ENCODE measurements around the gene CPM.
A peak's percentile ranks its signal among the peaks of the same experiment; 100 is the strongest.

The CPM gene

DNA sequence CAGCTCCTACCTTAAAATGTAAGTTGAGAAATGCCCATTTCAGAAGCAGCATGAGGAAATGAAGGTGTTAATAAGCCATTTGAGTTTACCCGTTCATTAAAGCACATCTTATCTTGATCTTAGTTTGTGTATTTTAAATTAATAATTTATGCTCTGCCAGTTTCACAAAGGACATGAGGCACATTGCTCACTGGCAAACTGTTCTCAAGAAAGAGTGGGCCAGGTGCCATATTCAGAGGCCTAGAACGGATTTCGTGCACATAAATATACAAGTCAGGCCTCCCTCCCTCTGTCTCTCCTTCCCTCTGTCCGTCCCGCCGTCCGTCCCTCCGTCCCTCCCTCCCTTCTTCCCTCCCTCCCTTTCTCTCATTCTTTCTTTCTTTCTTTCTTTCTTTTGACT is 29.5 kb downstream of the CPM start:
- no peak for DNase-seq

DNA sequence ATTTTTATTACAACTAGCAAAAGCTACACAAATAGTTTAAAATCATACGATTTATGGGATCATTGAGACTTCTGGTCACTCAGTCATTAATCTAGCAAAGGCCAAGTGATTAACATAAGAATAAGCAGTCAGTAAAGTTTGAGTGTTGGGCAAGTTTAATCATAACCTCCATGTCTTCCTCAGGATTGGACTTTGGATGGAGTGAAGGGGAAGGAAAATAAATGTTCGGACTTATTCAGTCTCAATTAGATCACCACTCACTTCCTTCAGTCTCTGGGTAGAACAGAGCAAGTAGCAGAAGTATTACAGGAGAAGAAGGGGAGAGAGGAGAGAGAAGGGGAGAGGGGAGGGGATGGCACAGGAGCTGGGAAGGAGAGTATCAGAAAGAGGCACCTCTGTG is 31.4 kb downstream of the CPM start:
- no peak for DNase-seq

DNA sequence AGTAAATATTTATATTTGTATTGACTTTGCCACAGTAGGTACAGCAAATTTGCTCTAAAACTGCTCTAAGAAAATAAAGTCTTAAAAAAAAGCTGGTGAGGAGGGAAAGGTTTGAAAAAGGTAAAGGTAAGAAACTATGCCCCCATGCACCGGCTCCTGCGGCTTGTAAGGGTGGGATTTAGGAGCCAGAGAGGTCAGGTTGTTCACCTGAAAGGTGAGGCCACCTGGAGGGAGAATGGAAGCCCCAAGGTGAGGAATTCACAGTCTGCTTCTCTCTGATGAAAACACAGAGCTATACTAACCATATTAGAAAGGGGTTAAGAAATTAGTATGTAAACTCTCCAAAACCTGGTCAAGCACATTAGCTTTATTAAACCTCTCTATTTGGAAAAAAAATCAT is 31.8 kb downstream of the CPM start:
- DNase-seq: no peak

DNA sequence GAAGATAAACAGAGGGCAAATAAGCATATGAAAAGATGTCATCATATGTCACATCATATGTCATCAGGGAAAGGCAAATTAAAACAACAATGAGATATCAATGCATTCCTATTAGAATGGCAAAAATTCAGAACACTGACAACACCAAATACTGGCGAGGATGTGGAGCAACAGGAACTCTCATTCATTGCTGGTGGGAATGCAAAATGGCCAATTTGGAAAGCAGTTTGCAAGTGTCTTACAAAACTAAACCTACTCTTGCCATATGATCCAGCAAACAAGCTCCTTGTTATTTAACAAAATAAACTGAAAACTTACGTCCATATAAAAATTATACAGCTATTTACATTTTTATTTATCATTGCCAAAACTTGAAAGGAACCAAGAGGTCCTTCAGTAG is 32.7 kb downstream of the CPM start:
- no peak for DNase-seq

DNA sequence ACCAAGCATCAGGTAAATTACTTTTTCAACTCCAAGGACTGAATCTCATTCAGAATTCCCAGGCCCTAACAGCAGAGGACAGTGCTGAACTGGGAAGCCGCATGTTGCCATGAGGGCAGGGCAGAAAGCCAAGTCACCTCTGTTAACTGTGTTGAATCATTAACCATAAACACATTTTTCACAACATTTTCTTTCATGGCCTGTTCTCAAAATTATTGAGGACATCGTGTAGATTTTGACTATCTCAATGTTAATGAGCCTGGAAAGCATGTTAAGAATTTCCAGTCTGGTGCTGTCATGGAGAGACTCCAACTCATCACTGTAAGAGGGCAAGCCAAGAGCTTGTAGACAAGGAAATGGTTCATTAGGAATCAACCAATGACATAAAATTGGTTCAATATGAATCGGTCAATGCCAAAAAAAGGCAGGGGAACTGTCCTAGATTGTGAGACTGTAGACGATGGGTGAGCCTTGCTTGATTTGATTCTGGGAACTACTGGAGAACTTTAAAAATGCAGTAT is 33.7 kb downstream of the CPM start:
- DNase-seq: no peak

DNA sequence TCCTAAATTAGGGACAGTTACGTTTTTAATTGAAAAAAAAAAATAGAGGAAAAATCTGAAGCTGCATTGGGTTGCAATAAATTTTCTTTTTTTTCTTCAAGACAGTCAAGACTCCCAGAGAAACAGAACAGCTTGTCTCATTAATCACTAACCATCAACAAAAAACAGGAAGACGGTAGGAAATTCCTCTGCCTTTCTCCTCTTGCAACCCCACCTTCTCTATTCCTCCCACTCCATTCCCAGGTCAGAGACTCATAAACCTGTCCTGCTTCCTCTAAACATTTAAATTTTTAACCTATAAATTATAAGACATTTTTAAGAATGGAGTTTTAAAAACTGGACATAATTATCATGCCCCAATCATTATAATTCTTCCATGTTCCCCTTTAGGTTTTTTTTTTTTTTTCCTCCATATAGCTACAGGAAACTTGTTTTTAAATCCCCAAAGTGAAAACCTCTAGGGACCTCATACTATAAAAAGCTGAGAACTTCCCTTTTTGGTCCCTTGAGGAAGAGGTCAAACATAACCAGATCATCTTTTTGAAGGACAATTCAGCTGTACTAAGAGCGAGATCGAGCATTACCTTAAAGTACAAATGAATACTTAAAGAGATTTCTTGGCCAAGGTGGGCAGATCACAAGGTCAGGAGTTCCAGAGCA is 36.0 kb downstream of the CPM start:
- DNase-seq: no peak

DNA sequence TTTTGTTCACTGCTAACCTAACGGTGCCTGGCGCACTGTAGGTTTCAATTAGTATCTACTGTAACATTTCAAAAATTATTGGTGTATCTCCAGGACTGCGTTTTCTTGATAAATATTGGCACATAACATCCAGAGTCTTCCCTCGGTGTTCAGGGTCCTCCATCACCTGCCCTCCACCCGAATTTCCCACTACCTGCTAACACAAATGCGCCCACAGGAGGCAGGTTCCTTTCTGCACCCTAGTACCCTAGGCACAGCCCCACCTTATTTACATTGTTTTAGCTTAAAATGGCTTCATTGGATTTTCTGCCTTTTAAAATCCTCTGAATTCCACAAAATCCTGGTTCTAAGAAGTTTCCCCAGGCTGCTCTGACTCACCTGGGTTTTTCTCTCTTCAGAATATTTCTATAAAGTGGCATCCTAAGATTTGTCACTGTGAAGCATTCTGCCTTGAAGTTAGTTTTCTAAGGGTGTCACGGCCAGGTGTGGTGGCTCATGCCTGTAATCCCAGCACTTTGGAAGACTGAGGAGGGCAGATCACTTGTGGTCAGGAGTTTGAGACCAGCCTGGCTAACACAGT is 38.6 kb downstream of the CPM start:
- no peak for DNase-seq

DNA sequence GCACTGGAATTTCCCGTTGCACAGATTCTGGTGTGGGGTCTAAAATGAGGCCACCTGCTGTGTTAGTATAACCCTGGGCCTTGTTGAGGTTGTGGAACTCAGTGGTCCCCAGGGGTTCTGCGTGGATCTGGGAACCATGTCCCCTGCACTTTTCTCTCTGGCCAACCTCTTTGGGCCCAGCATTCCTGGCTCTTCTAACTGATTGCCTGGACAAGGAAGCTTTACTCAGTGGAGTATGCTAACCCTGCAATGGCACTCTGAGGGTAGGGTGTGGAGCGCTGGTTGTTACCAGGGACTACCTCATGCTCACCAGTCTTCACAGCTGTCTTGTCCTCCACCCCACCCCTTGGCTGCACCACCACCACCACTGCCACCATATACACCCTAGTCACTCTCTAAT is 39.2 kb downstream of the CPM start:
- DNase-seq: no peak

DNA sequence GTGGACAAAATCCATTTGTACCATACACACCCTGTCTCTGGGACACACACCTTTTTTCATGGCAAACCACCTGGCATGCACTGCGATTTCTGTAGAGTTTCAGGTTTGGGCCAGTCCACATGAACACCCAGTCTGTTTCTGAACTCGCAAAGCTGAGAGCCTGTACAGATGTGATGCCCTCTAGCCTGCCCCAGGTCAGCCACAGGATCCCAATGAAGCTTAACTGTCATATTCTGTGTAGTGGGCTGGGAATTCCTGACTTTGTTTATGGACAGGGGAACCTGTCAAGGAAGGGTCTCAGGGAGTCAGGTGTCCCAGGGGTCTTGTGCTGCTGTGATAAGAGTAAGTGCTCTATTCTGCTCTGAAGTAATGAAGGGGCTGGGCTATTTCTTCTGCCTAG is 39.8 kb downstream of the CPM start:
- no peak for DNase-seq

DNA sequence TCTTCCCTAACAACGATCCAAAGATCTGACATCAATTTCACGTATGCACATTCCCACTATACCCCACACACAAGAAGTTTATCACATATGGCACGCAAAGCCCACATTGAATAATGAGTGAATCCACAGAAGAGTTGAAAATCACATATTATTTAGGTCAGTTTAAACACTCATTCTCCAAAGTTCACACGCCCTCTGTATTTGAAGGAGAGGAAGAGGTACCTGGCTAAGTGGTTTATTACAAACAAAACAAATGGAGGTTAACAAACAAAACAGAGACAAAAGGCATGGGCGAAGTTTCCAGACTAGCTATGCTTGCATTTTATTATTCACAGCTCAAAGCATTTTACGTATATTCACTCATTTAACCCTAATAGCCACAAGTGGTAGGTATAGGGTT is 41.8 kb downstream of the CPM start:
- DNase-seq: no peak

DNA sequence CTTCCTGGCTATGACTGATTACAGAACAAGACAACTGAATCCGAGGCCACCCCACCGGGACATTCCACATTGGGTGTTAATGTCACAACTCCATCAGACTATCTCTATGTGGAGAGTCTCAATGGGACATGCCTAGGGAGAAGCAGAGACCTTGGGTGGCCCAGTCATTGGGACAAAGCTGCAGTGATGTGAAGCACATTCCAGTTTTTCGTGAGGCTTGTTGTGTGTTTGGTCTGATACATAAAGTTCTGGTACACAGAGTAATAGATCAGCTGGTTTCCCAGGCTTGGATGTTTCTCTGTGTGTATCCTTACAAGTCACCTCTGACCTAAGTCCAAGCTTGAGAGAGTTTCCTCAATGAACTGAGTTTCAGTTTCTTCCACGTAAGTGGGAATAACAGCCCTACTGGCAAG is 42.3 kb downstream of the CPM start:
- no peak for DNase-seq

DNA sequence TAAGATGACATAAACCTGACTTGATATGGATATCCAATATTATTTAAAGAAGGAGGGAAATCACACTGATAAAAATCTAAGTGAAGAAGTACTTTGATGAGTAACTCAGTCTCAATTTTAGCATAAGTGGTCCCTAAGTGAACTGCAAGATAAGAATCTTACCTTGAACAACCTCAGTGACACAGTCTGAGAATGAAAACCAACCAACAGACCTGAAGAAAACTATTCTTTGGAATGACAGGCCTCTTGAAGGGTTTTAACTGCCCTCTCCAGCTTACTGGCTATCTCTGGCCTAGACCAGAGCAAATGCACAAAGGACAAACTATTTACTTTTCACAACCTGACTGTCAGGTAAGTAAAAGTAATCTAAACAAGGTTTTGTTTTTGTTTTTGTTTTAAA is 44.7 kb downstream of the CPM start:
- DNase-seq: peak; percentile 61

DNA sequence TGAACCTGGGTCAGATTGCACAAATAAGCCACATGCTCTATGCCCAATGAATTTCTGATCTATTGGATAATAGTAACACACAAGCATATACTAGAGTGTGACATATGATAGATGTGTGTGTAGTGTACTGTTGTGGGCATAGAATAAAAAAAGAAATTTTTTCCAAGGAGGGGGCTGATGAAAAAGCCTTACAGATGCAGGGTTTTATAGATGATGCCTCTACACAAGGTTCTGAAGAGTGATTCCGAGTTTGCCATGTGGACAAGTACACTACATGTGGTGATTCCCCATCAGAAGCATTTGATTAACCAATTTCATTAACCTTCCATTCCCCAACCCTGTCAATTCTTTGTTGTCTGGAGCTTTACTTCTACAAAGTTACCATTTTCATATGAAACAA is 45.3 kb downstream of the CPM start:
- no peak for DNase-seq

DNA sequence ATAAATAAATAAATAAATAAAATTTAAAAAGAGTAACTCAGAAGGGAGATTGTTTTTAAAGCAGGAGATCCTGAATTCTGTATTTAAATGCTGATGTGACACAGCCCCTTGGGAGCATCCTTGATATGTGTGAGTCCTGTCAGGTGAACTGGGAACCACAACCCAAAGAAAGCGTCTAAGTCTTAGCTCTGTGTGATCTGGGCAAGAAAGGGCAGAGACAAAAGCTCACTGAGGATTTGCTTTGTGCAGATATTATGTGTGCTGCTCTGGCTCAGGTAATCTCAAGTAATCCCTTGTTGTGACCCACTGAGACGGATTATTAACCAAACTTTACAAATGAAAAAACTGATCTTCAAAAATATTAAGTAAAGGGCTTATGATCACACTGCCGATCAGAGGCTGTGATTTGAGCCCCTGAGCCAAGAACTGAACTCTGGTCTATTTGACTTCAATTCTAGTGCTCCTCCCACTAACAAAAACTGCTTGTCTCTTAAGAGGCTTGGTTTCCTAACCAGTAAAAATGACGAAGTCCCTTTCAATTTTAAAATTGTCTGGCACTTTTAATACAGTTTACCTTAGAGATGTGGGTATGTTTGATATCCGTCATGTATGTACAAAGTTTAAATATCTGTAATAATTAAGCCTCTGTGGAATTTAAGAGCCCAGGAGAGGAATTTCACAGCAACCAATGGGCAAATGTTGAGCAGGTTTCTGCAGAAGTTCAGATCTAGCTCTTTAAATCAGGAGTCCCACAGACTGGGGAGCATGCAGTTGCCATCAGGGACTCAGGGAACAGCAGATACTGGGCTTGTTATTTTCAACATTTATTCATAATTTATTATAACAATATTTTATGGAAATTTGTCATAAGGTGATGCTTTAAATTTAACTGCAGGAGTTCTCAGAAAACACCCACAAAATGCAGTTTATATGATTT is 46.1 kb downstream of the CPM start:
- DNase-seq: no peak

DNA sequence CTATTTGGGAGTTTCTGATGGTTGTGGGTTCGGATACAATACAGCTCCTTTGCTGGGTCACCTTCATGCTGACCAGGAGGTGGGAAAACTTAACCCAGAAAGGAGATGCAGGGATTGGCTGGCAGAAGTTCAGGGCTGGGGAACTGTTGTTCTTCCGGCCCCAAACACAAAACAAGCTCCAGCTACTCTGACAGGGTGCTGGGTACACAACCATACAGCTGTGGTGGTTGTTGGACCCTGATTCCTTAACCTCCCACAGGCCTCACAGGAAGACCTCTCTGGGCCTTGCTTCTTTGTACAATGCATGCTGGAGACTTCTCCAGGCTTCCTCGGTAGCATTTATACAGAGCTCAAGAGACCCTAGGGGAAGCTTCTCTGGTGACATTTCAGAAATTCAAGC is 47.6 kb downstream of the CPM start:
- no peak for DNase-seq

DNA sequence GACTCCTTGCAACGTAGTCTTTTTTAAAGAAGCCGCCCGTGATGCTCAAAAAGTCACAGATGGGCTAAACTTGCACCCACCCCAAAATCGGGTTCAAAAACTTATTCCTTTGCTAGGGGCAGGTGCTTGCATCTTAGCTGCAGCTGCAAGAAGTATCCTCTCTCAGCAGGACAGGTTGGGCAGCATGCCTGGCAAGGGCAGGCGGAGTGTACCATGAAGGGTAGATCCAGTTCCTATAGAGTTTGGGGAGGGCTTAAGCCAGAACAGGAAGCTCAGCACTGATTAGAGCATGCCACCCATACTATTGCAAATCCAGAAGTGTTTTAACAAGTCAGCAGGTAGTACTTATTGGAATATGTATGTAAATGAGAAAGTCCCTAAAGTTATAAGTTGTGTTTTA is 48.7 kb downstream of the CPM start:
- DNase-seq: no peak

DNA sequence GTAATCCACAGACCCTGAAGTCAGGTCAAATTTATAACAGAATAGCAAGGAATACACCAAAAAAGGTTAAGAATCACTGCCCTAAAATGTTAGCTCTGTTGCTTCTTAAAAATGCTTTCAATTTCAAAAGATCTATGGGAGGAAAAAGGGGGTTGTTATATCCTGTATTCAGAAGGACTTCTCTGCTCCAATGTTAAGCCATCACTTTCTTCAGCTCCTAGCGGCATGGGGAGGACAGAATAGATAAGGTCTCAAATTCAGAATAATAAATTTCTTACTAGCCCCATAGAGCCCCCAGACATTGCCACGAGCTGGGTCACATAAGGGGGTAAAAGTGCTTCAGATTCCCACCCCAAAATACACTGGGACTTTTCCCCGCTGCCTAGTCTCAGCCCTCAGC is 49.8 kb downstream of the CPM start:
- DNase-seq: no peak

DNA sequence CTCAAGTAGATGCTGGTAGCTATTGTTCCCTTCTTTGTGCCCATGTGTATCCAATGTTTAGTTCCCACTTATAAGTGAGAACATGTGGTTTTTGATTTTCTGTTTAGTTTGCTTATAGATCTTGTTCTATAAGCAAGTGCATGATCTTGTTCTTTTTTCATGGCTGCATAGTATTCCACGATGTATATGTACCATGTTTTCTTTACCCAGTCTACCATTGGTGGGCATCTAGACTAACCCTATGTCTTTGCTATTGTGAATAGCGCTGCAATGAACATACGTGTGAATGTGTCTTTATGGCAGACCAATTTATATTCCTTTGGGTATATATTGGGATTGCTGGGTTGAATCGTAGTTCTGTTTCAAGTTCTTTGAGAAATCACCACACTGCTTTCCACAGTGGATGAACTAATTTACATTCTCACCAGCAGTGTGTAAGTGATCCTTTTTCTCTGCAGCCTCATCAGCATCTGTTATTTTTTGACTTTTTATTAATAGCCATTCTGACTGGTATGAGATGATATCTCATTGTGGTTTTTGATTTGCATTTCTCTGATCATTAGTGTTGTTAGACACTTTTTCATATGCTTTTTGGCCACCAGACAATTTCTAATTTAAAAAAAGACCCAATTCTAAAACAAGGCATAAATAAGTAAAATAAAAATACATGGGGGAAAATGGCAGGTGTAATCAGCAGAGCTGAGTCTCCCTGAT is 50.6 kb downstream of the CPM start:
- no peak for DNase-seq

DNA sequence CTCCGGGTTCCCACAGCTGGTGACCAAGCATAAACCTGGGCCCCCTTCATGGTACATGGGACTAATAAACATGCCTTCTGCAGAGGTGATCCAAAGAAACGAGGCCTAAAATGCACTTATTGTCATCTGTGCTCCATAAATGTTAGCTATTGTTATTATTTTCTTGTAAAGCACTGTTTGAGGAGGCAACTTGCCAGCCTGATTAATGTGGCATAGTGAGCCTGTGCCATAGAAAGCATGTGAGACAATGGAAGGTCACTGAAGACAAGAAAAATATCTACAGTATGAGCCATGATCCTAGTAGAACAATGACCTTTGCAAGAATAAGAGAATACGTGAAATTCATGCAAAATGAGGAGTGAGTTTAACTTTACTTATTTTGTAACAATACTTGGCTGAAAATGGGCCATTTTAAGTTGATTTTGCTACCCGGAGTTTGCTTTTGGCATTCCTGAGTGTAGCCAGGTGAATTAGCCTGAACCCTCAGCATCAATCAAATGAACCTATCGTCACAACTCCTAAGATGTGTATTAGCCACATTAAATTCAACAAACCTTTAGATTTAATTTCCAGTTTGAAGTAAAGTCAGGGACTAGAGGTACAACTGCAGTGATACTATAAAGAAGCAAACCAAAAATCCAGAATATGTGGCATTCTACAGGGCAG is 52.2 kb downstream of the CPM start:
- DNase-seq: no peak

DNA sequence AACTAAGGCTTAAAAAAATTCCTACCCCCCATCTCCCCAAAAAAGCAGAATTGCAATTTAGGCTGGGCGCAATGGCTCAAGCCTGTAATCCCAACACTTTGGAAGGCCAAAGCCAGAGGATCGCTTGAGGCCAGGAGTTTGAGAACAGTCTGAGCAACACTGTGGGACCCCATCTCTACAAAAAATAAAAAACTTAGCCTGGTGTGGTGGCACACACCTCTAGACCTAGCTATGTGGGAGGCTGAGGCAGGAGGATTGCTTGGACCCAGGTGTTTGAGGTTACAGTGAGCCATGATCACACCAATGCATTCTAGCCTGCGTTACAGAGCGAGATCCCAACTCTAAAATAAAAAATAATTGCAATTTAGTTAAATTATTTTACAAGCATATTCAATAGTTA is 54.1 kb downstream of the CPM start:
- no peak for DNase-seq

DNA sequence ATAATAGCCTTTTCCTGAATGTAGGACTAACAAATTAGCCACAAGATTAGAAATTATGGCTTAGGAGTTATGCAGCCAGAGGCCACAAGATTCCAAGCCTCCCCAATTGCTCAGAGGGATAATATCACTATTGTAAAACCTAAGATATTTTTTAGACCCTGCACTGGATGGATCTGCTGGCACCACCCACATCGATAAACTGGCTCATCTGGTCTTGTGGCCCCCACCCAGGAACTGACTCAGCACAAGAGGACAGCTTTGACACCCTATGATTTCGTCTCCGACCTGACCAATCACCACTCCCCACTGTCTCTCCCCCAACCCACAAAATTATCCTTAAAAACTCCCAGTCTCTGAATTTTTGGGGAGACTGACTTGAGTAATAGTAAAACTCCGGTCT is 54.7 kb downstream of the CPM start:
- DNase-seq: no peak

DNA sequence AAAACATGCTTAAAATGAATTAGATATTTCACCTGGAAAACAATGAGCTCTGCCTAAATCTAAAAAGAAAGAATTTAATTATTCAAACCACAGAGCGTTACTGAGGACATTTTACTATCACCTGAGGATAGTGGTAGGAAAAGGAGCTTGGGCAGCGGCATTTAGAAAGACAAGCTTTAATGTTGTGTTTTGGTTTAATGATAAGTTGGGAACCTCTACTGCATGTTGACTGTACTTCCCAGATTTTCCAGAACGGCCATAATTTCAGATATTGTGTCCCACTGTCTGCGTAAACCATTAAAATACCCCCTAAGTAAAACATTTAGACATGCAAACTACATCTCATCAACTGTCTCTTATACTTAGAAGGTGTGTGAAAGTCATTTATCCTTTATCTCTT is 55.4 kb downstream of the CPM start:
- no peak for DNase-seq

DNA sequence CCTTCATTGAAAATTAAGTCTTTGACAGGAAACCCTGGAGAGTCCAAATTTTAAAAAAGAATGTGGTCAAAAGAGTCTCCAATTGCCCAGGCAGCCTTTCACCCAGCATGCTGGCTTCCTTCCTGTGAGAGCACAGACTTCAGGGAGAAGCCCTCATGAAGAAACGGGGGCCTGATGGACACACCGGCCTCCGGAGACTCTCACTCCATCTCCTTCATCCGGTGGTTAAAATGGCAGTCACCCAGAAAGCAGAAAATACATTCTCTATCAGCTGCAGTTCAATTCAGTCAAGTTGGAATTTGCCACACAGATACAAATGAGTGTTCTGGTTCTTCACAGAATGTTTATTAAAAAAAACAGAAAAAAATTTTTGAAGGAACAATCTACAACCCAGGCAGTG is 56.5 kb downstream of the CPM start:
- DNase-seq: no peak
